ENCODE results near the gene DDX23. TPM values are rescaled to one million over a fixed set of nuclear protein-coding genes. Genes with fewer than 3 reads are reported as not detected.

The DDX23 gene
- polyA plus RNA-seq, 3 donors: 97.2 to 102 (median 100) TPM

DNA sequence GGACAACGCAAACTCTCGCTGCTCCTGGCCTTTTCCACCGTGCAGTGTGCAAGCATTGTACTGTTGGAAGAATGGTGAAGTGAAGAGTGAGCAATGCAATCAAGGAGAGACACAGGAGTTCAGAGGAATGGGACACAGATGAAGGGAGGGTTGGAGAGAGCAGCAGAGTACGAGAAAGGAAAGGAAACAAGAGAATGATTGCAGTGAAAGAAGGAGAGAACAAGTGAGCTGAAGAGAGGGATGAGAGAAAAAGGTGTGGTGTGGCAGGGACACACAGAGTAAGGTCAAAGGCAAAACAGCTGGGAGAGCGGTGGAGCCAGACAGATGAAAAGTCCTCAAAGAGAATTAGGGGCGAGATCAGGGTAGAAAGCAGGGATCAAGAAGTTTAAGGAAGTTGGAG lies 20.7 kb downstream of the DDX23 start:
- DNase-seq (ENCODE audit: extremely low read depth in 1 of 11, low read depth in 9 of 11, low spot score in 4 of 11): no peak

GRCh38 chr12:48828841-48829575 lies 23.0 kb downstream of the DDX23 start:
- DNase-seq (ENCODE audit: extremely low read depth in 1 of 11, low read depth in 9 of 11, low spot score in 4 of 11): no peak

DNA sequence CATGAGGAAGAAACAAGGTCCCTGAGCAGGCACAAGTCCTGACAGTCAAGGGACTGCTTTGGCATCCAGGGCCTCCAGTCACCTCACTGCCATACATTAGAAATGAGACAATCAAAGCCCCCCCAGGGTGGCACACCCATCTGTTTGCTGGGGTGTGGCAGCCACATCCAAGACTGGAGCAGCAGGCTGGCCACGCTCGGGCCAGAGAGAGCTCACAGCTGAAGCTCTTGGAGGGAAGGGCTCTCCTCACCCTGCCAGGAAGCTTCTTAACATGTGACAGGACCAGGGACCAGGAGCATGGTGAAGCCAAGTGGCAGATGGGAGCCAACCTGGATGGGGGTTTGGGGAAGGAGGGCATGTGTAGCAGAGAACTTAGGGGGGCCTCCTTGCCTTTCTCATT lies 23.7 kb downstream of the DDX23 start:
- DNase-seq (ENCODE audit: extremely low read depth in 1 of 11, low read depth in 9 of 11, low spot score in 4 of 11): no peak

GRCh38 chr12:48827513-48828096 lies 24.4 kb downstream of the DDX23 start:
- DNase-seq (ENCODE audit: extremely low read depth in 1 of 11, low read depth in 9 of 11, low spot score in 4 of 11): no peak

DNA sequence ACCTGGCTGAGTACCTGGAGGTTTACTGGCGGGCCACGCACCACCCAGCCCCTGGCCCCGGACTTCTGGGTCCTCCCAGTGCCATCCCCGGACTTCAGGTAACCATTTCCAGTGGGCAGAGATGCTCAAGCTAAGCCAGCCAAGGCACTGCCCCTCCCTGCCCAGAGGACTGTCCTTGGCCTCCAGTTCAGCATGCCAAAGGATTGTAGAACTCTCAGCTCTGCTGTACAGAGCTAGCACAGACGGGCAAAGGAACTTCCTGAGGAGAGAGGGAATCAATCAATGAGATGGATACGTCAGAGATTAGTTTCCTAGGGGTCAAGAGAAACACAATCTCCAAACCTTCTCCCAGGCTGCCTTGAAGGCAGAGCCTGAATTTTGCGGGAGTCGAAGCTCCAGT lies 24.9 kb downstream of the DDX23 start:
- DNase-seq (ENCODE audit: extremely low read depth in 1 of 11, low read depth in 9 of 11, low spot score in 4 of 11): no peak

DNA sequence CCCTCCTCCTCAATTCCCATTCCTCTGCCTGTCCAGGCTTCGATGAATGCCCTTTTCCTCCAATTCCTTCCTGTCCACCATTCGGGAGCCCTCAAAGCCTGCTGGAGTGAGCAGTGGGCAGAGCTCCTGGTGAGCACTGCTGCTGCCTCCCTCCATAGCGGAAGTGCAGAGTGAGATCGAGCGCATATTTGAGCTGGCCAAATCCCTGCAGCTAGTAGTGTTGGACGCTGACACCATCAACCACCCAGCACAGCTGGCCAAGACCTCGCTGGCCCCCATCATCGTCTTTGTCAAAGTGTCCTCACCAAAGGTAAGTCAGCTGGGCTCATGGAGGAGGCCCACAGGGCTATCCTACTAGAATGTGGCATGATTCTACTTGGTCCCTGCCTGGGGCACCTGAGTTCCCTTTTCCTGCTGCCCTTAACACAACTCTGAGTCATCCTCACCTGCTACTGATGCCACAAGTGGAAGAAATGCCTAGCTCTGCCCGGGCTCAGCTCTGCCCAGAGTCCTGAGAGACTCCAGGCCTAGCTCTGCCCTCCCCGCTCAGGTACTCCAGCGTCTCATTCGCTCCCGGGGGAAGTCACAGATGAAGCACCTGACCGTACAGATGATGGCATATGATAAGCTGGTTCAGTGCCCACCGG lies 25.6 kb downstream of the DDX23 start:
- no peak for DNase-seq (ENCODE audit: extremely low read depth in 1 of 11, low read depth in 9 of 11, low spot score in 4 of 11)

GRCh38 chr12:48824905-48825304 lies 27.1 kb downstream of the DDX23 start:
- DNase-seq (ENCODE audit: extremely low read depth in 1 of 11, low read depth in 9 of 11, low spot score in 4 of 11): no peak

GRCh38 chr12:48824112-48824511 lies 27.9 kb downstream of the DDX23 start:
- DNase-seq (ENCODE audit: extremely low read depth in 1 of 11, low read depth in 9 of 11, low spot score in 4 of 11): no peak

DNA sequence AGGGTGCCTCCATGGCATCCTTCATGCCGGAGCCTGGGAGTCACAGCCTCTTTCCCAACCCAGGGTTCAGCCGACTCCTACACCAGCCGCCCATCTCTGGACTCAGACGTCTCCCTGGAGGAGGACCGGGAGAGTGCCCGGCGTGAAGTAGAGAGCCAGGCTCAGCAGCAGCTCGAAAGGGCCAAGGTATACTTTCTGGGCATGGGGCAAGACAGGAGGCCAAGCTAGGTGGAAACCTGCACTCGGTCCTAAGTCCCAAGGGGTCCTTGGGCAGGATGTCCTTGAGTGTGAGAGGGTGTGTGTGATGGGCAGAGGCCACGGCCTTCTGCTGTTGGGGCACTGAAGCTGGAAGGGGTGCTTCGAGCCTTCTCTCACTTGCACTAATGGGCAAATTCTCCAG lies 28.7 kb downstream of the DDX23 start:
- DNase-seq (ENCODE audit: extremely low read depth in 1 of 11, low read depth in 9 of 11, low spot score in 4 of 11): no peak

- no peak for DNase-seq (ENCODE audit: extremely low read depth in 1 of 11, low read depth in 9 of 11, low spot score in 4 of 11)
Measured at GRCh38 chr12:48822711-48823110, 29.3 kb downstream of the DDX23 start.

- DNase-seq (ENCODE audit: extremely low read depth in 1 of 11, low read depth in 9 of 11, low spot score in 4 of 11): no peak
Measured at GRCh38 chr12:48822139-48822538, 29.8 kb downstream of the DDX23 start.

GRCh38 chr12:48819986-48820725 lies 31.8 kb downstream of the DDX23 start:
- peak in 1 of 11 donors; percentile 22 for DNase-seq (ENCODE audit: extremely low read depth in 1 of 11, low read depth in 9 of 11, low spot score in 4 of 11)

DNA sequence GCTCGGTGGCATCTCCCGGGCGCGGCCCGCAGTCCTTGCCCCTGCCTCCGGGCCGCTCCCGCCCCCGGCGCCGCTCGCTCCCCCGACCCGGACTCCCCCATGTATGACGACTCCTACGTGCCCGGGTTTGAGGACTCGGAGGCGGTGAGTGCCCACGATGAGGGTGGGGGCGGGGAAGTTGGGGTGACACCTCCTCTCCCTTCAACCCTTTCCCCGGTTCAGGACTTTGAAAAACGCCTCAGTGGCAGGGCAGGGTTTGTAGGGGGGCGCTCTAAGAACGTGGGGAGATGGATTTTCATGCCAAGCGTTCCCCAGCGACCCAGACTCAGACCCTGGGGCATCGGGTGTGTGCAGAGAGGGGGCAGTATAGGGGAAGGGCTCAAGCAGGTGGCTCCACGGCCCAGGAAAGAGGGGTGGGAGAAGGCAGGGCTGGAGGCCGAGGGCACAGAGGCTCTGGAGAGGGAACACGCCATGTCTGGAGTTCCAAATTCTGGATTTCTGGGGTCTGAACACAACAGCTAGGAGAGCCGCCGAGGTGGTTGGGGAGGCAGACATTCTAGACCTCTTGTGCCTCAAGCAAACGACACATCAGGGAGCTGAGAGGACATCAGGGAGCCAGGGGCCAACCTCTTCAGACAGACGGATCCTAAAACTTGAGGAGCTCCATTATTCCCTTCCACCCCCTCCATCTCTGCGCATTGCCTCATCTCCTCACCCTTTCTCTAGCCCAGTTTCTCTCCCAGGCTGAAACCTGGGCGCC lies 33.0 kb downstream of the DDX23 start:
- DNase-seq (ENCODE audit: extremely low read depth in 1 of 11, low read depth in 9 of 11, low spot score in 4 of 11): peak in 1 of 11 donors; percentile 32

GRCh38 chr12:48817873-48818830 lies 33.8 kb downstream of the DDX23 start, which contains the start of gene CACNB3:
Gene CACNB3, plus strand, starts transcription at chr12:48818496. Its CDS starts 434 bp downstream, at chr12:48818930.
- peak in 4 of 11 donors; percentile 62 to 65 (median 64) for DNase-seq (ENCODE audit: extremely low read depth in 1 of 11, low read depth in 9 of 11, low spot score in 4 of 11)

DNA sequence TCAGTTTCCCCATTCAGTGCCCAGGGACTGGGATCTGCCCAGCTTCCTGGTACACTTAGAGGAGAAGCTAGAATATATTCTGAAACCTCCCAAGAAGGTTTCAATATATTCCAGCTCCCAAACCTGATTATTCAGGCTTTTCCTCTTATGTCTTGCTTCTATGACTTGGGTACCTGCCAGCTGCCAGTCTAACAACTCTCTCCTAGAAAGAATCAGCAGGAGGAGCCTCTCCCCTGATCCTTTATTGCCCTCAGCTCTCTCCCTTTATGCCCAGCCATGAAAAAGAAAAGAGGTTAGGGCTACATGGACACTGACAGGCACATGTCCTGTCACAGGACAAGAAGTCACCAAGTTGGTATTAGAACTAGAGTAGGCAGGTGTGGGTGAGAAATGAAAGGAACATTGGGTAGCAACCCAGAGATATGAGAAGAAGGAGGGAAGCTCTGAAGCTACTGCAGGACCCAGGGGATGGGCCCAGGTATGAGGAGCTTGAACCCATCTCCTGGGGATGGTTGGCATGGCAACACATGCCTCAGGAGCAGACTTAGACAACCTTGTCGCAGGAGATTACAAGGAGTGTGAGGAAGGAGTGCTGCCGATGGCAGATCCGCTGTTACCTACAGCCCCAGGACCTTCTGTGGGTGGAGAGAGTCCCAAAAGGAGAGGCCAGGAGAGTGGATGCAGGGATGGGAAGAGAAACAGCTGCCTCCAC lies 35.7 kb downstream of the DDX23 start:
- peak in 1 of 11 donors; percentile 39 for DNase-seq (ENCODE audit: extremely low read depth in 1 of 11, low read depth in 9 of 11, low spot score in 4 of 11)

DNA sequence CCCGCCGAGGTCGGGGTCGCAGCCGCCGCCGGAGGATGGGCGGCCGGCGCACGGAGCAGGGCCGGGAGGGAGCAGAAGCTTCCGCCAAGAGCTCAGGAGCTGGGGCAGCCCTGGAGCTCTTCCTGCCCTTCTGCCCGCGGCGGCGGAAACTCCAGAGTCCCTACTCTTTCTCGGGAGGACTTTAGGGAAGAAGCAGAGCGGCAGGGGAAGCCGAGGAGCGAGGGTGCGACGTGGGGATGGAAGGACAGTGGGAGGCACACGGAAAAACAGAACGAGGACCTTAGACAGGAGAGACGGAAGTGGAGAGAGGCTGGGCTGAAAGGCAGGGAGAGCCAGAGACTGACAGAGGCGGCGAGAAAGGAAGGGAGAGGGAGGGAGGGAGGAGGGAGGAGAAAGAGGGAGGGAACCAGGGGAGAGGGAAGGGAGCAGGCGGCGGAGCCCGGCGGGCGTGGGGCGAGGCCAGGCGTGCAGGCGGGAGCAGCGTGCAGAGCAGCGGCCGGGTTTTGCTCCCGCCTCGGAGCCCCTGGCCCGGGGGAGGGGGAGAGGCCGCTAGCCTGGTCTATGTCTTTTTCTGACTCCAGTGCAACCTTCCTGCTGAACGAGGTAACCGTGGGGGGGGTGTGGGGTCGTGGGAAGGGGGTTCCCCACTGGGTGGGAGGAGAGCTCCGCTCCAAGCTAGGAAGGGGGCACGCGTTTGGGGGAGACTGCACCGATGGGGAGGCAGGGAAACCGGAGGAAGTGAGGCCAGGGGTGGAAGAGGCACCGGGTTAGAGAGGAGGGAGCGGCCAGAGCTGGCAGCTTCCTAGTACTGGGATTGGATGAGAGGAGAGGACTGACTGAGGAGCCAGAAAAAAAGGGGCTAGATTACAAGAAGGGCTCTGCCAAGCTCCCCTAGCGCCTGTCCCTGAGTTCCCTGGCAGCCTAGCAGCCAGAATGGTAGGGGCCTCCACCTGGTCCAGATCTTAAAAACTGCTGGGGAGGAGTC lies 36.5 kb downstream of the DDX23 start:
- DNase-seq (ENCODE audit: extremely low read depth in 1 of 11, low read depth in 9 of 11, low spot score in 4 of 11): peak in 6 of 11 donors; percentile 71 to 88 (median 78)
